ENCODE measurements around the gene ARHGAP19. TPM values are rescaled to one million over a fixed set of nuclear protein-coding genes. Genes with fewer than 3 reads are reported as not detected.

ARHGAP19 gene
- total RNA-seq, 2 donors from 2014 or later, result 44.6 to 46.4 TPM

DNA sequence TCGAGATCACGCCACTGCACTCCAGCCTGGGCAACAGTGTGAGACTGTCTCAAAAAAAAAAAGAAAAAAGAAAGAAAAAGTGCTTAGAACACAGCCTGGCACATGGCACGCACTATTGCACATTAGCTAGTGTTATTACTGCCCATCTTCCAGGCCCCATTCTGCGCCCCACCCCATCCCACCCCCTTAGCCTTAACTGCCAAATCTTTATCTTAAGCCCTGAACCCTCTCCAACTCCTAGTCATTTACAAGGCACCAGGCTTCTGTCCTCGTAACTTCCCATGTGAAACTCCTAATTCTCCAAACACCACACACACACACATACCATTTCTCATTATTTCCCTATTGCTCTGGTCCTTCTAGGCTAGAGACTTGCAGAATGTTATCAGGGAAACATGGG lies 37.3 kb upstream of the ARHGAP19 start:
- ATAC-seq (replicated peaks), result no peak
- no peaks in the 10 kb centered on the region for H3K27me3 Mint-ChIP-seq
- H3K4me1 Mint-ChIP-seq, result peaks cover 41% of the 10 kb centered on the region
- no peak overlapping the region for H3K4me3 Mint-ChIP-seq
- no peaks in the 10 kb centered on the region for H3K9me3 Mint-ChIP-seq
- no peak overlapping the region for H3K27ac Mint-ChIP-seq
- H3K36me3 Mint-ChIP-seq (ENCODE audit: low read depth), result peaks cover 16% of the 10 kb centered on the region

DNA sequence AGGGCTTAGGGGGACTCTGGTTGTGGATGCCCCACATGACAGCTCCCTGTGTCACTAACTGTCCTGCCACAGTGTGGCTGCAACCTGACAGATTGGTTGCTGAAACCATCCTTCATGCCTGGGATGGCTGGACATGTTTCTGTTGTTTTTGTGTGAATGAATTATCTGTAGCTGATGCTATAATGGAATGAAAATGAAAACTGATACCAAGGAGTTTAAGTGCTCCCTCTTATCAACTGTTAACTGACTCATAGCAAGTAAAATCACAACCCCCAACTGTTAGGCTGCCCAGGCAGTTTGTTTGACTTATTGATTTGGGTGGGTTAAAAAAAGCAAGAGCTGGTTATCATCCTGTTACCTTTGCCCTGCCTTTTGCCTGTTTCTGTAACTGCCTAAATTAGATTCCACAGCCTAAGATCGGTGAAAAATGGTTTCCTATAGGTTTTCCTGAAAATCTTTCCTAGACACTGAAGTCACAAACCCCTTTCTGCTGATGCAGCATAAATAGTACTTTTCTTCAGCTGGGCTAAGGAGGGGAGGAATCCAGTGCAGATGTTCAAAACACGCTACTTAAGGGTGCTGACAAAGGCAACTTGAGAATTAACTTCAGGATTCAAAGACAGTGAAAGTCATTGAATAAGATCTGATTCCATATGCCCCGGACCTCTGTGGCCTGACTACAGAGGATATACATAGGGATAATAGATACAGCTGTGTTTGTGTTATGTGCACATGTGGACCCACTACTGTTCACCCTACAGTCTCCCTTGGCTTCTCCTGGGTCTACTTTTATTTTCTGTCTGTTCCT lies 36.4 kb upstream of the ARHGAP19 start:
- Mint-ChIP-seq H3K4me1 (peaks cover 41% of the 10 kb centered on the region), H3K27me3 (no peaks in the 10 kb centered on the region), H3K36me3 (ENCODE audit: low read depth) (peaks cover 16% of the 10 kb centered on the region), H3K4me3 (no peak overlapping the region), H3K9me3 (no peaks in the 10 kb centered on the region), H3K27ac (peak overlapping the region; percentile 16)
- ATAC-seq (replicated peaks), result peak; percentile 76

DNA sequence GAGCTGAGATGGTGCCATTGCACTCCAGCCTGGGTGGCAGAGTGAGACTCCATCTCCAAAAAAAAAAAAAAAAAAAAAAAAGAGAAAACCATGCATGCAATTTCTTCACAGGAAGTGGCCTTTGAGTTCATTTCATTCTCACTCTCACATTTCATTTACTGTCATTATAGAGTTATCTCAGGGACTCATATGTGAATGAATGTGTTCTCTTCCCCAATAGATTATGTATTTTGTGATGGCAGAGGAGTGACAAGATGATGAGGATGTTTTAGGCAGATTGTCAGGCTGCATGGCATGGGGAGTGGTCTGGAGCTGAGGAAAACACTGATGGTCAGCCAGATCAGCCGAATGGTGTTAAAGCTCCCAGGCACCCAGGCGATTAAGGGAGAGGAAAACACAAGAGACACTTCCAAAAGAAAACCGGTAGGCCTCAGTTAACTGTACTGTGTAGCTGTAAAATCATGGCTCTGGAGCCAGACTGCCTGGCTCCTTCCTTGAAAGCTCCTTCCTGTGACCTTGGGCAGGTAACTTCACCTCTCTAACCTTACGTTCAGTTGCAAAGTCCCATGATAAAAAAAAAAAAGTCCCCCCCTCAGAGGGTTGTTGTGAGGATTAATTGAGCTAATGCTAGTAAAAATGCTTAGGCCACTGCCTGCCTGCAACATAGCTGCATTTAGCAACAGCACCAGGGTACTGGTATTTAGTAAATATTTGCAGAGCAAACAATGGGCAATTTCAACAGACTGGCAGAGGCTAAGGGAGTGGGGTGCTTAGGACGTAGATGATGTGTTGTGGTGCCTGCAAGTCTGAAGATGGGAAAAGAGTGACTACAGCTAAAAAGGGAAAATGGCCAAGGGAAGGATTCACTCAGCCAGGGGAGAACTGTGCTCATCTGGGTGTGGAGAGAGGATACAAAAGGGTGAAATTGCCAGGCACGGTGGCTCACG lies 35.2 kb upstream of the ARHGAP19 start:
- H3K4me1 Mint-ChIP-seq, result peaks cover 31% of the 10 kb centered on the region
- no peaks in the 10 kb centered on the region for H3K27me3 Mint-ChIP-seq
- no peaks in the 10 kb centered on the region for H3K9me3 Mint-ChIP-seq
- peaks cover 6% of the 10 kb centered on the region for H3K36me3 Mint-ChIP-seq (ENCODE audit: low read depth)
- ATAC-seq (replicated peaks), result peak; percentile 66
- H3K27ac Mint-ChIP-seq, result peak overlapping the region; percentile 70
- H3K4me3 Mint-ChIP-seq, result peak overlapping the region; percentile 12

DNA sequence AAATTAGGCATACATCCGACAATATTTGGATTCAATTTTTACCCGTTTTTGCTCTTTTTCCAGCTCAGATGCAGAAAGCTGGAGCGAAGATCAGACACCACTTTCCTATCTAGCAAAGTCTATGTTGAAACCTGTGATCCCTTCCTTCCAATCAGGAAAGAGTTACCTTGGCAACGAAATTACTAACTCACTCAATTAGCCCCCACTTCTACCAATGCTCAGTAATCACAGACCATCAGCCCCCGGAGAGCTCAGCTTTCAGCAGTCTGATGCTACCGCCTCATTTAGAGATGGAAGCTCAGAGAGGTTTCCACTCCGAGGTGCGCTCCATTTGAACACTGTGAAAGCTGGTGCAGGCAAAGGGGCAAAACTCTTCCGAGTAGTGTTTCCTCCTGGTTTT lies 33.3 kb upstream of the ARHGAP19 start:
- no peaks in the 10 kb centered on the region for H3K9me3 Mint-ChIP-seq
- H3K4me3 Mint-ChIP-seq, result no peak overlapping the region
- peaks cover 20% of the 10 kb centered on the region for H3K4me1 Mint-ChIP-seq
- no peaks in the 10 kb centered on the region for H3K27me3 Mint-ChIP-seq
- H3K36me3 Mint-ChIP-seq (ENCODE audit: low read depth), result no peaks in the 10 kb centered on the region
- no peak for ATAC-seq (replicated peaks)
- no peak overlapping the region for H3K27ac Mint-ChIP-seq

DNA sequence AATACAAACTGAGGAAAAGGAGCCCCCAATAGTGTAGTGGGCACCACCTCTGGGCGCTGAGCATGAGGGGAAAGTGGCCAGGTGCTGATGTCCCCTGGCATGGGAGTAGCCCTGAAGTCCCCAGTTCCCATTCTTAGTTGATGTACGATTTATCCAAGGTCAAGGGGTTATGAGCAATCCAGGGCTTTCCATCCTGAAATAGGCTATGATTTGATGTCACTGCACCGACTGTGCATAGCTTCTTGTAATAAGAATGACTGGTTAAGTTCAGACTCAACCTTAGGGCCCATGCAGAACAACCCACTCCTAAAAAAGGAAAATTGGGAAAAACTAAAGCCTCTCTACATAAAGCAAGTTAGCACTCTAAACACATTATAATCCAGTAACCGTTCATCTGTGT lies 31.1 kb upstream of the ARHGAP19 start:
- ATAC-seq (replicated peaks), result no peak
- H3K27ac Mint-ChIP-seq, result no peak overlapping the region
- H3K9me3 Mint-ChIP-seq, result no peaks in the 10 kb centered on the region
- H3K4me1 Mint-ChIP-seq, result peaks cover 22% of the 10 kb centered on the region
- no peaks in the 10 kb centered on the region for H3K36me3 Mint-ChIP-seq (ENCODE audit: low read depth)
- H3K27me3 Mint-ChIP-seq, result no peaks in the 10 kb centered on the region
- no peak overlapping the region for H3K4me3 Mint-ChIP-seq

DNA sequence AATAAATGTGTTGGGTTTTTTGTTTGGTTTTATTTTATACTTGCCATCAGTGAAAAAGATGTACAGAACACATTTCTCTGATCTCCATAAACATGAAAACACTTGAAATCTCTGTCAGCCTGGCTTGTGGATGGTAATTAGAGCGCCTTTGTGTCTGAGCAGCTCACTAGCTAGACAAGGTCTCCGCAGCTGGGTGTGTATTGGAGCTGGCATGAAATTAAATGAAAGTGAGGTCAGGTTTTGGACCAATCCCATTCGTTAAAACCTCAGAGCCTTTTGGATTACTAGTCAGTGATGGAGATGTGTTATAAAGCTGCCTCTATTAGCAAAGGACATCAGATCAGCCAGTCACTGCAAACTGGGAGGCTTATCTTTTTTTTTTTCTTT lies 29.4 kb upstream of the ARHGAP19 start:
- no peaks in the 10 kb centered on the region for H3K27me3 Mint-ChIP-seq
- ATAC-seq (replicated peaks), result no peak
- peak overlapping the region; percentile 94 for H3K4me3 Mint-ChIP-seq
- H3K36me3 Mint-ChIP-seq (ENCODE audit: low read depth), result no peaks in the 10 kb centered on the region
- H3K4me1 Mint-ChIP-seq, result peaks cover 12% of the 10 kb centered on the region
- H3K27ac Mint-ChIP-seq, result no peak overlapping the region
- no peaks in the 10 kb centered on the region for H3K9me3 Mint-ChIP-seq

DNA sequence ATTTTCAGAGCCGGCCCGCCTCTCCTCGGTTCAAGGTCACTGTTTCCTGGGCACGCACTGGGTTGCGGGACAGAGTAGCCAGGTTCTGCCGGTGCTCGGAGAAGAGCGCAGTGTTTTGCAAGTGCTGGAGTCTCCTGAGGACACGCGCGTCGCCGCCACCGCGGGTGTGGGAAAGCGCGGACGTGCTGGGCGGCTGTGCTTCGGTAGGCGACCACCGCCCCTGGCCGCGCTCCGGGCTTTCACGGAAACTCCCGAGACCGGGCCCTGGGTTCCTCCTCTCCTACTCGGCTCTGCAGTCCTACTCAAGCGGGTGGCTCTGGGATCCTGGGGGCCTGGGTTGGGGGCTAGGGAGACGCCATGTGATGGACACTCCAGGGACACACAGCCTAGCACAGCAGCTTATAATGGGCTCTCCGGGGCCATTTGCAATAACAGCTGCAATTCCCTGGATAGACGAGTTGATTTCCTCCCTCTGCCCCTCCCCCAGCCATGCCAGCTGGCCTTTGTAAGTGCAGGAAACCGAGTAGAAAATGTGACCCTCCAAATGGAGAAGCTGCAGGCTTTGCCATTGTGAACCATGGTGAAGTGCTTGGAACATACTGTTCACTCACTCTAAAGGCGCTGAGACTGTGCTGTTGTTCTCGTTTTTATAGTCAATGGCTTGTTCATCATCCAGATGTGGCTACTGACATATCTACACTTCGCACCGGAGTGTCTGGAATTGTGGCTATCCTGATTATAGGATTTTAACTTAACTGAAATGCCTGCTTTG lies 28.8 kb upstream of the ARHGAP19 start:
- Mint-ChIP-seq H3K4me3 (peak overlapping the region; percentile 94), H3K27ac (peak overlapping the region; percentile 84), H3K36me3 (ENCODE audit: low read depth) (no peaks in the 10 kb centered on the region), H3K4me1 (peaks cover 12% of the 10 kb centered on the region), H3K27me3 (no peaks in the 10 kb centered on the region), H3K9me3 (no peaks in the 10 kb centered on the region)
- ATAC-seq (replicated peaks), result no peak

DNA sequence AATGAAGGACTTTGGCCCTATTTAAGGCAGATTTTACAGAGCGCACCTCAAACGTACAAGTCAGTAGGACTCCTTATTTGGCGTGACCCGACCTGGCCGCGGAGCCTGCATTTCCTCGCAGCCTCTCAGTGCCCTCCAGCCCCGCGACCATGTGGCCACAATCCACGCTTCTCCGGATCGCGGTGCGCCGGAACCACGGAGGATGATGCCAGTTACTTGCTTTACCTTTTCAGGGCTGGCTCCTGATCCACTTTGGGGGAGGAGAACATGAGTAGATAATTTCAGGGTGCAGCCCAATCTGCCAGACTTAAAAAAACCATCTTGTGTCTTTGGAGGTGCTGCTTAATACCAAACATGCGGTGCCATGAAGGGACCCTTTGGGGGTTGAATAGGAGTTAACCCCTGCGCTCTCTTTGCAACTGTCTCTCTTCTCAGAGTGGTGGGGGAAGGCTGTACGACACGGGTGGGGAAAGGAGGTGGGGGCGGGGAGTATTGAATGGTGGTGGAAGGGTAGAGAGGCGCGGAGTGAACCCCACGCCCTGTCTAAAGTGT lies 28.1 kb upstream of the ARHGAP19 start:
- Mint-ChIP-seq H3K4me1 (peaks cover 12% of the 10 kb centered on the region), H3K4me3 (peak overlapping the region; percentile 94), H3K27ac (peak overlapping the region; percentile 84), H3K36me3 (ENCODE audit: low read depth) (no peaks in the 10 kb centered on the region), H3K27me3 (no peaks in the 10 kb centered on the region), H3K9me3 (no peaks in the 10 kb centered on the region)
- ATAC-seq (replicated peaks), result peak; percentile 33

DNA sequence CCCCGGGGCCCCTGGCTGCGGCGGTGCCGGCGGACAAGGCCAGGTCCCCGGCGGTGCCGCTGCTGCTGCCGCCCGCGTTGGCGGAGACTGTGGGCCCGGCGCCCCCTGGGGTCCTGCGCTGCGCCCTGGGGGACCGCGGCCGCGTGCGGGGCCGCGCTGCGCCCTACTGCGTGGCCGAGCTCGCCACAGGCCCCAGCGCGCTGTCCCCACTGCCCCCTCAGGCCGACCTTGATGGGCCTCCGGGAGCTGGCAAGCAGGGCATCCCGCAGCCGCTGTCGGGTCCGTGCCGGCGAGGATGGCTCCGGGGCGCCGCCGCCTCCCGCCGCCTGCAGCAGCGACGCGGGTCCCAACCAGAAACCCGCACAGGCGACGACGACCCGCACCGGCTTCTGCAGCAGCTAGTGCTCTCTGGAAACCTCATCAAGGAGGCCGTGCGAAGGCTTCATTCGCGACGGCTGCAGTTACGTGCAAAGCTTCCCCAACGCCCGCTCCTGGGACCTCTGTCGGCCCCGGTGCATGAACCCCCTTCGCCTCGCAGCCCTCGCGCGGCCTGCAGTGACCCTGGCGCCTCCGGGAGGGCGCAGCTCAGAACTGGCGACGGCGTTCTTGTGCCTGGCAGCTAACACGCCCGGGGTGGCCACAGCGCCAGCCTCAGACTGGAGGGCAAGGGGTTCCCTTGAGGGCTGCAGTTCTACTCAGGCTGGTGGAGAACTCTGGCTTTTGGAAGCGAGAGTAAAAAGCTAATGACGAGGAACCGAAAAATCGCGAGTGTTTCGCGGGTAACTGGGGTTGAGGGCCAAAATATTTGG lies 27.4 kb upstream of the ARHGAP19 start:
- H3K27ac Mint-ChIP-seq, result peak overlapping the region; percentile 84
- no peaks in the 10 kb centered on the region for H3K9me3 Mint-ChIP-seq
- peaks cover 12% of the 10 kb centered on the region for H3K4me1 Mint-ChIP-seq
- H3K36me3 Mint-ChIP-seq (ENCODE audit: low read depth), result no peaks in the 10 kb centered on the region
- H3K4me3 Mint-ChIP-seq, result peak overlapping the region; percentile 94
- no peaks in the 10 kb centered on the region for H3K27me3 Mint-ChIP-seq
- peak; percentile 52 for ATAC-seq (replicated peaks)

DNA sequence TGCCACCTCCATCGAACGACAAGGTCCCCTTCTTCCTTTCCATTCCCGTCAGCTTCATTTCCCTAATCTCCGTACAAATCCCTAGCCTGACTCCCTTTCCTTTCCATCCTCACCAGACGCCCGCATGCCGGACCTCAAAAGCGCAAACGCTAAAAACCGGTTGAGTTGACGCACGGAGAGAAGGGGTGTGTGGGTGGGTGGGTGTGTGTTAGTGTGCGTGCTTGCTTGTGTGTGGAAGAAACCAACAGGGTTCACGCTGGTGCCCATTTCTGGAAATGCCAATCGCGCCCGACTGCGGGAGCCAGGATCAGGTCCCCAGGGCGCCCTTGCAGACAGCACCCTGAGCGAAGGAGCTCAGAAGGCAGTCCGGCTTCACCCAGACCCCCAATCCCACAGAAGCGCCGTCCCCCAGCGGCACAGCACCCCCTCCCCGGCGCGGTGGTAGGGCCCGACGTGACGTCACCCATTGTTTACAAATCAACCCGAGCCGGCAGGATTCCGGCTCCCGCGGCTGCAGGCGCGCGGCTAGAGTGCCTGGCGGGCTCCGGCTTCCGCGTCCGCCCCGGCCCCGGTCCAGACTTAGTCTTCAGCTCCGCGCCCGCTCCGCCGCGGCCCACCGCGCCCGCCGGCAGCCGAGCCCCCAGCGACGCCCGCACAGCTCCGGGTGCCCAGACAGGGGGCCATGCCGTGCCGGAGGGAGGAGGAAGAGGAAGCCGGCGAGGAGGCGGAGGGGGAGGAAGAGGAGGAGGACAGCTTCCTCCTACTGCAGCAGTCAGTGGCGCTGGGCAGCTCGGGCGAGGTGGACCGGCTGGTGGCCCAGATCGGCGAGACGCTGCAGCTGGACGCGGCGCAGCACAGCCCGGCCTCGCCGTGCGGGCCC lies 26.6 kb upstream of the ARHGAP19 start, which contains the start of gene FRAT1:
FRAT1 (plus strand) TSS at position 500 of the 880 bp plus-strand sequence; CDS start at position 683, 183 bp downstream.
- H3K27ac Mint-ChIP-seq, result peak within 1 kb of the TSS; percentile 98
- H3K36me3 Mint-ChIP-seq (ENCODE audit: low read depth), result no peaks in the 10 kb centered on the region
- no peaks in the 10 kb centered on the region for H3K27me3 Mint-ChIP-seq
- peak; percentile 77 for ATAC-seq (replicated peaks)
- H3K9me3 Mint-ChIP-seq, result no peaks in the 10 kb centered on the region
- H3K4me1 Mint-ChIP-seq, result peaks cover 12% of the 10 kb centered on the region
- peak within 1 kb of the TSS; percentile 98 for H3K4me3 Mint-ChIP-seq

DNA sequence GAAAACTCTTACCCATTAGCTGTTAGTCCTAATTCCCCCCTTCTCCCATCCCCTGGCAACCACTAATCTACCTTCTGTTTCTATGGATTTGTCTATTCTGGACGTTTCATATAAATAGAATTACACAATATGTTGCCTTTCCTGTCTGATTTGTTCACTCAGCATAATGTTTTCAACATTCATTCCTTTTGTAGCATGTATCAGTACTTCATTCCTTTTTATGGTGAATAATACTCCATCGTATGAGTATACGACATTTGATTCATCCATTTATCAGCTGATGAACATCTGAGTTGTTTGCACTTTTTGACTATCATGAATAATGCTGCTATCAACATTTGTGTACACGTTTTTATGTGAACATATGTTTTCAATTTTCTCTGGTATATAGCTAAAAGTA lies 22.2 kb upstream of the ARHGAP19 start:
- H3K27me3 Mint-ChIP-seq, result no peaks in the 10 kb centered on the region
- no peaks in the 10 kb centered on the region for H3K9me3 Mint-ChIP-seq
- H3K4me3 Mint-ChIP-seq, result no peak overlapping the region
- no peaks in the 10 kb centered on the region for H3K36me3 Mint-ChIP-seq (ENCODE audit: low read depth)
- ATAC-seq (replicated peaks), result no peak
- no peak overlapping the region for H3K27ac Mint-ChIP-seq
- peaks cover 5% of the 10 kb centered on the region for H3K4me1 Mint-ChIP-seq

DNA sequence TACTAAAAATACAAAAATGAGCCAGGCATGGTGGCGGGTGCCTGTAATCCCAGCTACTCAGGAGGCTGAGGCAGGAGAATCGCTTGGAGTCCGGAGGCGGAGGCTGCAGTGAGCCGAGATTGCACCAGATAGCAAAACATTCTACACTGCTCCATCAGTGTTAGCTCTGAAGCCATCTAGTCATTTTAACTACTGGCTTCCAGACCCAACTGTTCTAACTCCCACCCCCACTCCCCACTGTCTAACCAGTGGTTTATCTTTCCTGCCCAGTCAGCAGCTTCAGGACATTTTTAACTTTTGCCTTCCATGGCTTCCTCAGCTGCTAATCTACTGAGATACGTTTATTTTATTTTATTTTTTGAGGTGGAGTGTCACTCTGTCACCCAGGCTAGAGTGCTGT lies 20.5 kb upstream of the ARHGAP19 start:
- Mint-ChIP-seq H3K27me3 (no peaks in the 10 kb centered on the region), H3K36me3 (ENCODE audit: low read depth) (no peaks in the 10 kb centered on the region), H3K4me3 (no peak overlapping the region), H3K4me1 (no peaks in the 10 kb centered on the region), H3K27ac (no peak overlapping the region), H3K9me3 (no peaks in the 10 kb centered on the region)
- no peak for ATAC-seq (replicated peaks)
